Measurements from ENCODE around the gene LRRIQ4.
A peak's percentile ranks its signal among the peaks of the same experiment; 100 is the strongest.

Gene LRRIQ4

DNA sequence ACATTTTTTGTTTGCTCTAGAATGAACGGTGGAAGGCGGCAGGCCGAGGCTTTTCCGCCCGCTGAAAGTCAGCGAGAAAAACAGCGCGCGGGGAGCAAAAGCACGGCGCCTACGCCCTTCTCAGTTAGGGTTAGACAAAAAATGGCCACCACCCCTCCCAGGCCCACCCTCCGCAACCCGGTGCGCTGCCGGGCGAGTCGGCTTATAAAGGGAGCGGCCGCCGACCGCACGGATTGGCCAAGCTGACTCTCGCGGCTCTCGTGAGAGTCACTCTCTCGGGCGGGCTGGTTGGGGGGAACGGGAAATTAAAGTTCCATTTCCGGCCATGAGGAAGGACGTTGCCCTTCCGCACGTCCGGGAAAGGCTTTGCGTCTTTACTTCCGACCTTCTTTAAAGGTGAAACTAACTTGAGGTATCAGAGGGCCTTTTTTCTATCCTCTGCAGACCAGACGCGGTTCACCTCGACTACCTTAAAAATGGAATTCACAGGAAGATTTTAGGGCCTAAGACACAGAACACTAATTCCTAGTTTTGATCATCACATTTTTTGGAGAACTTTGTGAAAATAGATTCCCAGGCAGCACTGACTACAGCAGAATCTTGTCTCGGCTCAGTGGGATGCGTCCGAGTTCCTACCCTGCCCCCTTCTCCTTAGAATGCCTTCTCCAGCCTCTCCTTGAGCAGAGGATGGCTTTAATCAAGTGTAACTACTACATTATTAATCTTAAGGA lies 47.6 kb upstream of the LRRIQ4 start, which contains the start of gene TERC:
Gene TERC (minus strand): TSS at position 179 of the 731 bp plus-strand sequence.
- peak; percentile 87 for ATAC-seq
- TF ChIP-seq, protein P1, sequence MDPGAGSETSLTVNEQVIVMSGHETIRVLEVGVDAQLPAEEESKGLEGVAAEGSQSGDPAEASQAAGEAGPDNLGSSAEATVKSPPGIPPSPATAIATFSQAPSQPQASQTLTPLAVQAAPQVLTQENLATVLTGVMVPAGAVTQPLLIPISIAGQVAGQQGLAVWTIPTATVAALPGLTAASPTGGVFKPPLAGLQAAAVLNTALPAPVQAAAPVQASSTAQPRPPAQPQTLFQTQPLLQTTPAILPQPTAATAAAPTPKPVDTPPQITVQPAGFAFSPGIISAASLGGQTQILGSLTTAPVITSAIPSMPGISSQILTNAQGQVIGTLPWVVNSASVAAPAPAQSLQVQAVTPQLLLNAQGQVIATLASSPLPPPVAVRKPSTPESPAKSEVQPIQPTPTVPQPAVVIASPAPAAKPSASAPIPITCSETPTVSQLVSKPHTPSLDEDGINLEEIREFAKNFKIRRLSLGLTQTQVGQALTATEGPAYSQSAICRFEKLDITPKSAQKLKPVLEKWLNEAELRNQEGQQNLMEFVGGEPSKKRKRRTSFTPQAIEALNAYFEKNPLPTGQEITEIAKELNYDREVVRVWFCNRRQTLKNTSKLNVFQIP (CRISPR knock-in tag; IDR thresholded peaks at IDR 0.05; ENCODE audit: borderline replicate concordance, low read depth): no peak
- TF ChIP-seq SNAI2 (CRISPR knock-in tag; IDR thresholded peaks at IDR 0.05) (no peak), BACH2 (CRISPR knock-in tag; IDR thresholded peaks at IDR 0.05; ENCODE audit: borderline replicate concordance) (no peak), RARB (CRISPR knock-in tag; IDR thresholded peaks at IDR 0.05) (no peak), ESRRG (CRISPR knock-in tag; IDR thresholded peaks at IDR 0.05) (0 out of 2 replicates have a peak, but pooled peaks have one; percentile 61), OSR1 (CRISPR knock-in tag; IDR thresholded peaks at IDR 0.05) (no peak), ZNF565 (CRISPR knock-in tag; conservative IDR thresholded peaks at IDR 0.05; ENCODE audit: low read depth) (no peak), GLIS3 (CRISPR knock-in tag; IDR thresholded peaks at IDR 0.05) (peak; percentile 97), ISL1 (CRISPR knock-in tag; IDR thresholded peaks at IDR 0.05) (0 out of 2 replicates have a peak, but pooled peaks have one; percentile 10)
- TF ChIP-seq, protein P2, sequence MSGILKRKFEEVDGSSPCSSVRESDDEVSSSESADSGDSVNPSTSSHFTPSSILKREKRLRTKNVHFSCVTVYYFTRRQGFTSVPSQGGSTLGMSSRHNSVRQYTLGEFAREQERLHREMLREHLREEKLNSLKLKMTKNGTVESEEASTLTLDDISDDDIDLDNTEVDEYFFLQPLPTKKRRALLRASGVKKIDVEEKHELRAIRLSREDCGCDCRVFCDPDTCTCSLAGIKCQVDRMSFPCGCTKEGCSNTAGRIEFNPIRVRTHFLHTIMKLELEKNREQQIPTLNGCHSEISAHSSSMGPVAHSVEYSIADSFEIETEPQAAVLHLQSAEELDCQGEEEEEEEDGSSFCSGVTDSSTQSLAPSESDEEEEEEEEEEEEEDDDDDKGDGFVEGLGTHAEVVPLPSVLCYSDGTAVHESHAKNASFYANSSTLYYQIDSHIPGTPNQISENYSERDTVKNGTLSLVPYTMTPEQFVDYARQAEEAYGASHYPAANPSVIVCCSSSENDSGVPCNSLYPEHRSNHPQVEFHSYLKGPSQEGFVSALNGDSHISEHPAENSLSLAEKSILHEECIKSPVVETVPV (CRISPR knock-in tag; IDR thresholded peaks at IDR 0.05): peak; percentile 95
- TF ChIP-seq, protein P3, sequence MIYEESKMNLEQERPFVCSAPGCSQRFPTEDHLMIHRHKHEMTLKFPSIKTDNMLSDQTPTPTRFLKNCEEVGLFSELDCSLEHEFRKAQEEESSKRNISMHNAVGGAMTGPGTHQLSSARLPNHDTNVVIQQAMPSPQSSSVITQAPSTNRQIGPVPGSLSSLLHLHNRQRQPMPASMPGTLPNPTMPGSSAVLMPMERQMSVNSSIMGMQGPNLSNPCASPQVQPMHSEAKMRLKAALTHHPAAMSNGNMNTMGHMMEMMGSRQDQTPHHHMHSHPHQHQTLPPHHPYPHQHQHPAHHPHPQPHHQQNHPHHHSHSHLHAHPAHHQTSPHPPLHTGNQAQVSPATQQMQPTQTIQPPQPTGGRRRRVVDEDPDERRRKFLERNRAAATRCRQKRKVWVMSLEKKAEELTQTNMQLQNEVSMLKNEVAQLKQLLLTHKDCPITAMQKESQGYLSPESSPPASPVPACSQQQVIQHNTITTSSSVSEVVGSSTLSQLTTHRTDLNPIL (CRISPR knock-in tag; IDR thresholded peaks at IDR 0.05; ENCODE audit: low read depth): peak; percentile 81
- TF ChIP-seq, protein P4, sequence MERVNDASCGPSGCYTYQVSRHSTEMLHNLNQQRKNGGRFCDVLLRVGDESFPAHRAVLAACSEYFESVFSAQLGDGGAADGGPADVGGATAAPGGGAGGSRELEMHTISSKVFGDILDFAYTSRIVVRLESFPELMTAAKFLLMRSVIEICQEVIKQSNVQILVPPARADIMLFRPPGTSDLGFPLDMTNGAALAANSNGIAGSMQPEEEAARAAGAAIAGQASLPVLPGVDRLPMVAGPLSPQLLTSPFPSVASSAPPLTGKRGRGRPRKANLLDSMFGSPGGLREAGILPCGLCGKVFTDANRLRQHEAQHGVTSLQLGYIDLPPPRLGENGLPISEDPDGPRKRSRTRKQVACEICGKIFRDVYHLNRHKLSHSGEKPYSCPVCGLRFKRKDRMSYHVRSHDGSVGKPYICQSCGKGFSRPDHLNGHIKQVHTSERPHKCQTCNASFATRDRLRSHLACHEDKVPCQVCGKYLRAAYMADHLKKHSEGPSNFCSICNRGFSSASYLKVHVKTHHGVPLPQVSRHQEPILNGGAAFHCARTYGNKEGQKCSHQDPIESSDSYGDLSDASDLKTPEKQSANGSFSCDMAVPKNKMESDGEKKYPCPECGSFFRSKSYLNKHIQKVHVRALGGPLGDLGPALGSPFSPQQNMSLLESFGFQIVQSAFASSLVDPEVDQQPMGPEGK (CRISPR knock-in tag; IDR thresholded peaks at IDR 0.05; ENCODE audit: borderline replicate concordance): peak; percentile 65; the same call in 1 of the 2 replicates

DNA sequence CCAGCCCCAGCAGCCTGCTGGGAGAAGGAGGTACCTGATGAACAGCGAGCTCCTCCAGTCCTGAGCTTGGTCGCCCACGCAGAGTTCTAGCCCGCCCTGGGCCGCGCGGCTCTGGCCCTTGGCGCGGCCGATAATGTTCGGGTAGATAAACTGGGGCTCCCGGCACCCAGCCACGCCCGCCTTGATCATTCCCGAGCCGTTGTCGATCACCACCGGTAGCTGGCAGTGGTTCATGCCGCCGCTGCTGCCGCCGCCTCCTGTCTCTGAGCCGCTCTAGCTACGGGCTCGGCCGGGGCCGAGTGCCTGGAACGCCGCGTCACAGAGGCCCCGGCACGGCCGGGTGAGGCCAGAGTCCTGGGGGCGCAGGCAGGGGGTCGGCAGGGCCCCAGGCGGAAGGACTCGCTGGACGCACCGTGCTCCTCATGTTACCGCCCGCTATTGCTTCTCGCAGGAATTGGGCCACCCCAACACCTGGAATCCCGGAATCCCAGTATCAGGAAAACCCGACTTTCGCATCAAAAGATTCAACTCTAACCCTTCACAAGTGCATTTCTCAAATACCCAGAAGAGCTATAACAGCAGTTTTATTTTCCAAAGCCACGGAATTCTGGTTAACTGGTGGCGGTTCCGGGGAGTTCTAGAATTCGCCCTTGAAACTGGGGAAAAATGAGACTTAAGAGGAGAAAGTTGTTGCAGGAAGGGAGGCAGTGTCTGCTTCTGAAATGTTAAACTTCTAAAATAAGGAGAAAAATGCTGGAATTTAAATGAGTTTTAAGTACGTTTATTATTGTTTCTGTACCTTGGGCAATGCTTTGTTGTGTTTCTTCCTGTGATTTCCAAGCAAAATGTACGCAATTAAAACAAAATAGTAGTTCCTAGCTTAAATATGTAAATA lies 43.1 kb upstream of the LRRIQ4 start, which contains the start of gene ACTRT3:
Gene ACTRT3 (minus strand): TSS at position 275 of the 895 bp plus-strand sequence. CDS start 41 bp downstream, at position 234.
- peak; percentile 33 for ATAC-seq
- no peak for TF ChIP-seq ESRRG (CRISPR knock-in tag; IDR thresholded peaks at IDR 0.05)
- TF ChIP-seq ZNF70 (CRISPR knock-in tag; IDR thresholded peaks at IDR 0.05): no peak
- TF ChIP-seq ZFP3 (CRISPR knock-in tag; IDR thresholded peaks at IDR 0.05): 0 out of 2 replicates have a peak, but pooled peaks have one; percentile 42

DNA sequence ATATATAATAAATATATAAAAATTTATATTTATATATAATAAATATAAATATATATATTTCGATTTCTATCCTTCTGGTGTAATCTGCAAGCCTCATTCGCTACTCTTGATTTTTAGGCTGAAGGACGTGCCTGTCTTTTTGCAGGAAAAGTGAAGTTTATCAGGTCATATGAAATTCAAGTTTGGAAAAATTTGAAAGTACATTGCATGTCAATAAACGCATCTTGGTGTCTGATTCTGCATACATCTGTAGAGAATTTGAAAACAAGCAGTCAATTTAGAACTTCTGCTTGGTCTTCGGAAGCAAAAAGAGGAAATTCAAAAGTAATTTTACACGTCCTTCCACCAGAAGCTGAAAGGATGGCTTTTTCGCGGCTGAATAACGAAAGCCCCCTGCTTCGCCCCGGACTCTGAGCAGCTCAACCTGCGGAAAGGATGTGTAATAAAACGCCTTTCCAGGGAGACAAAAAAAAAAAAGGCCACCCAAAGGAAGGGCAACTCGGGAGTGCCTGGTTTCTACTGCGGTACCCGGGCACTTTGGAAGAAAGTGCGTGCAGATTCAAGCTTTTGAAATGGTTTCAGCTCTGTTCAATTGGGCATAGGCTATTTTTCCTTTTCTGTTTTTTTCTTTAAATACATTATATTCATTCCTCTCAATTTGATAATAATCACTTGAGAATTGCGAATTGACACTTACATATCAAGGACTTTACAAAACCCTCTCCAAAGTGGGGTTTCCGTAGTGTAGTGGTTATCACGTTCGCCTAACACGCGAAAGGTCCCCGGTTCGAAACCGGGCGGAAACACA lies 41.0 kb upstream of the LRRIQ4 start:
- ATAC-seq: peak; percentile 39
- TF ChIP-seq ZFP30 (CRISPR knock-in tag; IDR thresholded peaks at IDR 0.05) (no peak), SNAI2 (CRISPR knock-in tag; IDR thresholded peaks at IDR 0.05) (no peak), ZFP3 (CRISPR knock-in tag; IDR thresholded peaks at IDR 0.05) (no peak), ZC3H10 (CRISPR knock-in tag; IDR thresholded peaks at IDR 0.05) (no peak), TOX (CRISPR knock-in tag; IDR thresholded peaks at IDR 0.05; ENCODE audit: borderline replicate concordance) (no peak), ZNF565 (CRISPR knock-in tag; conservative IDR thresholded peaks at IDR 0.05; ENCODE audit: low read depth) (no peak), TCF4 (CRISPR knock-in tag; IDR thresholded peaks at IDR 0.05; ENCODE audit: borderline replicate concordance) (no peak)
- TF ChIP-seq, protein P2 (CRISPR knock-in tag; IDR thresholded peaks at IDR 0.05): no peak
- TF ChIP-seq, protein P3 (CRISPR knock-in tag; IDR thresholded peaks at IDR 0.05; ENCODE audit: low read depth): no peak
- TF ChIP-seq, protein P5, sequence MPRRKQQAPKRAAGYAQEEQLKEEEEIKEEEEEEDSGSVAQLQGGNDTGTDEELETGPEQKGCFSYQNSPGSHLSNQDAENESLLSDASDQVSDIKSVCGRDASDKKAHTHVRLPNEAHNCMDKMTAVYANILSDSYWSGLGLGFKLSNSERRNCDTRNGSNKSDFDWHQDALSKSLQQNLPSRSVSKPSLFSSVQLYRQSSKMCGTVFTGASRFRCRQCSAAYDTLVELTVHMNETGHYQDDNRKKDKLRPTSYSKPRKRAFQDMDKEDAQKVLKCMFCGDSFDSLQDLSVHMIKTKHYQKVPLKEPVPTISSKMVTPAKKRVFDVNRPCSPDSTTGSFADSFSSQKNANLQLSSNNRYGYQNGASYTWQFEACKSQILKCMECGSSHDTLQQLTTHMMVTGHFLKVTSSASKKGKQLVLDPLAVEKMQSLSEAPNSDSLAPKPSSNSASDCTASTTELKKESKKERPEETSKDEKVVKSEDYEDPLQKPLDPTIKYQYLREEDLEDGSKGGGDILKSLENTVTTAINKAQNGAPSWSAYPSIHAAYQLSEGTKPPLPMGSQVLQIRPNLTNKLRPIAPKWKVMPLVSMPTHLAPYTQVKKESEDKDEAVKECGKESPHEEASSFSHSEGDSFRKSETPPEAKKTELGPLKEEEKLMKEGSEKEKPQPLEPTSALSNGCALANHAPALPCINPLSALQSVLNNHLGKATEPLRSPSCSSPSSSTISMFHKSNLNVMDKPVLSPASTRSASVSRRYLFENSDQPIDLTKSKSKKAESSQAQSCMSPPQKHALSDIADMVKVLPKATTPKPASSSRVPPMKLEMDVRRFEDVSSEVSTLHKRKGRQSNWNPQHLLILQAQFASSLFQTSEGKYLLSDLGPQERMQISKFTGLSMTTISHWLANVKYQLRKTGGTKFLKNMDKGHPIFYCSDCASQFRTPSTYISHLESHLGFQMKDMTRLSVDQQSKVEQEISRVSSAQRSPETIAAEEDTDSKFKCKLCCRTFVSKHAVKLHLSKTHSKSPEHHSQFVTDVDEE (CRISPR knock-in tag; IDR thresholded peaks at IDR 0.05): no peak
